Suprapubic skin (tissue), 3 donors: Measurements from ENCODE around the gene S100PBP.

Experiments used
- EP300 ChIP-seq: sonication (generic); formaldehyde crosslinking; IDR thresholded peaks from one replicate; pipeline ENCODE4 v1.6.1; 2017; ENCODE audit warnings: antibody characterized with exemption
- POLR2A ChIP-seq, 2 donors: fragments of 450-650 bp; IDR thresholded peaks; one replicate each; pipeline ENCODE4 v1.6.1; 2017; ENCODE audit warnings: antibody characterized with exemption in 2 of 2, mild to moderate bottlenecking in 2 of 2, moderate library complexity in 2 of 2
- TF ChIP-seq, protein P1 (sequence below), 2 donors: fragments of 200-600 bp in 1 of 2; fragments of 450-650 bp in 1 of 2; sonication (generic) in 1 of 2; IDR thresholded peaks; one replicate each; pipeline ENCODE4 v1.5.1; 2016 to 2019; ENCODE audit warnings: antibody characterized with exemption in 2 of 2, mild to moderate bottlenecking in 1 of 2, moderate library complexity in 1 of 2

GRCh38 chr1:32886004-32886827 is 68.8 kb downstream of the S100PBP start, which contains the start of gene HPCA:
- TF ChIP-seq, protein P1, sequence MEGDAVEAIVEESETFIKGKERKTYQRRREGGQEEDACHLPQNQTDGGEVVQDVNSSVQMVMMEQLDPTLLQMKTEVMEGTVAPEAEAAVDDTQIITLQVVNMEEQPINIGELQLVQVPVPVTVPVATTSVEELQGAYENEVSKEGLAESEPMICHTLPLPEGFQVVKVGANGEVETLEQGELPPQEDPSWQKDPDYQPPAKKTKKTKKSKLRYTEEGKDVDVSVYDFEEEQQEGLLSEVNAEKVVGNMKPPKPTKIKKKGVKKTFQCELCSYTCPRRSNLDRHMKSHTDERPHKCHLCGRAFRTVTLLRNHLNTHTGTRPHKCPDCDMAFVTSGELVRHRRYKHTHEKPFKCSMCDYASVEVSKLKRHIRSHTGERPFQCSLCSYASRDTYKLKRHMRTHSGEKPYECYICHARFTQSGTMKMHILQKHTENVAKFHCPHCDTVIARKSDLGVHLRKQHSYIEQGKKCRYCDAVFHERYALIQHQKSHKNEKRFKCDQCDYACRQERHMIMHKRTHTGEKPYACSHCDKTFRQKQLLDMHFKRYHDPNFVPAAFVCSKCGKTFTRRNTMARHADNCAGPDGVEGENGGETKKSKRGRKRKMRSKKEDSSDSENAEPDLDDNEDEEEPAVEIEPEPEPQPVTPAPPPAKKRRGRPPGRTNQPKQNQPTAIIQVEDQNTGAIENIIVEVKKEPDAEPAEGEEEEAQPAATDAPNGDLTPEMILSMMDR (IDR thresholded peaks at IDR 0.05), result peak in 1 of 2 donors; percentile 60
- TF ChIP-seq EP300, result no peak
- TF ChIP-seq POLR2A (IDR thresholded peaks at IDR 0.05), result no peak
